Astrocyte of the spinal cord (primary cell): Measurements from ENCODE around the gene DVL2.

ENCODE experiments used
- DNase-seq: peaks from one replicate; pipeline ENCODE4 v3.0.0; 2011; ENCODE audit warnings: low read depth, low spot score
- H3K4me3 ChIP-seq: 2 replicates; pipeline ENCODE4 v1.5.1; 2011; ENCODE audit warnings: low read depth, mild to moderate bottlenecking, low read length, moderate library complexity
- in situ Hi-C: cut with HindIII; loops from 2 replicates; pipeline ENCODE4 v1.10.0; 2017; ENCODE audit warnings: low sequenced_read_pairs
- TF ChIP-seq, protein P1 (sequence below): IDR thresholded peaks from 2 replicates; pipeline ENCODE4 v1.5.1; 2012; ENCODE audit warnings: low read depth, mild to moderate bottlenecking, low read length, inconsistent platforms

DVL2 gene

DNA sequence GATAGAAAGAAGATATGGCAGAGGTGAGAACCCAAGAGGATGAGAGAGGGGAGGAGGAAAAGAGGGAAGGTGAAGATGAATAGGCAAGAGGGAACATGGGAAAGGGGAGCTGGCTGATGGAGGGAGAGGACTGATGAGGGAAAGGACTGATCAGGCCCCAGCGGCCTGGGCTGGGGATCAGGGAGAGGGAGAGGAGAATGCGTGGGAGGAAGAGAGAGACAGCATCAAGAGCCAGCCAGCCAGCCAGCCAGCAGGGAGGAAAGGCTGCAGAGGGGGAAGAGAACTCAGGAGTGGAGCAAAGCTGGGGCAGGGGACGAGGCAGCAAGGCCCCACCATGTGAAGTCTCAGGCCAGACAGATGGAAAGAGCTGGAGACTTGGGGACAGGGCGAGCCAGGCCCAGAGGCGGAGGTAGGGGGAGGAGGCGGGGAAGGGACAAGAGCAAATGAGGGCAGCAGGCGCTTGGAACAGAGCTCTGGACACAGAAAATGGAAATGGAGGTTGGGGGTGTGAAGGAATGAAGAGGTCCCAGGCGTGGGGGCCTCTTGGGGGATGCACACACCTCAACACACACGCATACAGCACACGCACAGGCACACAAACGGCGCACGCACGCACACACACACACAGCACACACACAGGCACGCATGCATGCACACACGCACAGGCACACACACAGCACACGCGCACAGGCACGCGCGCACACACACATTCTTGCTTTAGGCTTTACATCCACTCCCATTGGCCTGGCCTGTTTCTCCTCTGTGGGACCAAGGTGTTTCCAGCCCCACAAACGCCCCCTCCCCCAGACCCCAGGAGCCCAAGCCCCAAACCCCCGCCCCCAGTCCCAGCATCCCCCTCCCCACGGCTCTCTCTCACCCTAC, 27.0 kb downstream of the DVL2 start:
- in situ Hi-C loops, result no loop called here
- TF ChIP-seq, protein P1, sequence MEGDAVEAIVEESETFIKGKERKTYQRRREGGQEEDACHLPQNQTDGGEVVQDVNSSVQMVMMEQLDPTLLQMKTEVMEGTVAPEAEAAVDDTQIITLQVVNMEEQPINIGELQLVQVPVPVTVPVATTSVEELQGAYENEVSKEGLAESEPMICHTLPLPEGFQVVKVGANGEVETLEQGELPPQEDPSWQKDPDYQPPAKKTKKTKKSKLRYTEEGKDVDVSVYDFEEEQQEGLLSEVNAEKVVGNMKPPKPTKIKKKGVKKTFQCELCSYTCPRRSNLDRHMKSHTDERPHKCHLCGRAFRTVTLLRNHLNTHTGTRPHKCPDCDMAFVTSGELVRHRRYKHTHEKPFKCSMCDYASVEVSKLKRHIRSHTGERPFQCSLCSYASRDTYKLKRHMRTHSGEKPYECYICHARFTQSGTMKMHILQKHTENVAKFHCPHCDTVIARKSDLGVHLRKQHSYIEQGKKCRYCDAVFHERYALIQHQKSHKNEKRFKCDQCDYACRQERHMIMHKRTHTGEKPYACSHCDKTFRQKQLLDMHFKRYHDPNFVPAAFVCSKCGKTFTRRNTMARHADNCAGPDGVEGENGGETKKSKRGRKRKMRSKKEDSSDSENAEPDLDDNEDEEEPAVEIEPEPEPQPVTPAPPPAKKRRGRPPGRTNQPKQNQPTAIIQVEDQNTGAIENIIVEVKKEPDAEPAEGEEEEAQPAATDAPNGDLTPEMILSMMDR, result no peak
- H3K4me3 ChIP-seq, result no peak overlapping the region
- DNase-seq, result no peak

DNA sequence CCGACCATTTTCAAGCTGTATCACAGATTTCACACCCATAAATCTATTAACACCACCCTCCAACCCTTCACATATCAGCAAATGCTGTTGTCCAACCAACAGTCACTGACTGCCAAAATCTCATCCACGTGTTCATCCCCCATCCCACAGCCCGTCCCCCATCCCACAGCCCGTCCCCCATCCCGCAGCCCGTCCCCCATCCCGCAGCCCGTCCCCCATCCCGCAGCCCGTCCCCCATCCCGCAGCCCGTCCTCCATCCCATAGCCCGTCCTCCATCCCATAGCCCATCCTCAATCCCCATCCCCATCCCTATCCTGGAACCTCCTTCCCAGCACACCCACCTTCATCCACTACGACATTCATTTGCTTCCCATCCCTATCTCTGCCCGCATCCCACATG, 28.8 kb downstream of the DVL2 start:
- in situ Hi-C loops, result no loop called here
- TF ChIP-seq, protein P1, result no peak
- no peak for DNase-seq
- H3K4me3 ChIP-seq, result peak overlapping the region; percentile 36

DNA sequence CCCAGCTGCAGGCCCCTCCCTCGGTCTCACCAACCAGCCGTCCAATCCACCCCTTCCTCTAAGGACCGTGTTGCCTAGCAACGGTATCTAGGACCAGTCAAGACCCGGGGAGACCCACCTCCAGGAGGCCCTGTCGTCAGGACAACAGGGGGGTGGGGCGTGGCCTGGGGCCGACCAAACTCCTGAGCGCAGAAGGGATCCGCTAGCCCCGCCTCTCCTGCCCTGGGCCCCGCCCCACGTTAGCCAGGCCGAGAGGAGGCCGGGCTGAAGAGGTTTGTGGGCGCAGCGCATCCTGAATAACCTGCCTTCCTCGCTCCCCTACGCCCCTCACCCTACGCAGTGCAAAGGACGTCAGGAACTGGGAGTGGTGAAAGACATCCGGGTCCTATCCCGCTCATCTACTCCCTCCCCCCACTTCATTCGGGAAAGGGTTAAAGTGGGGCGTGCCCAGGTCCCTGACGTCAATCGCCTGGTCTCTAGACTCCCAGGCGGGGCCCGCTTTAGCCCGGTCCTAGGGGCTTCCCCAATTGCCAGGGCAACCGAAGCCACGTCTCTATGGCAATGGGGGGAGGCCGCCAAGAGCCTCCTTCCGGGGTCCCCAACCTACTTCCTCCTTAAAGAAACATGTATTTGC, 29.4 kb downstream of the DVL2 start:
- H3K4me3 ChIP-seq, result peak overlapping the region; percentile 36
- TF ChIP-seq, protein P1, result no peak
- peak; percentile 86 for DNase-seq
- in situ Hi-C loops, result no loop called here

DNA sequence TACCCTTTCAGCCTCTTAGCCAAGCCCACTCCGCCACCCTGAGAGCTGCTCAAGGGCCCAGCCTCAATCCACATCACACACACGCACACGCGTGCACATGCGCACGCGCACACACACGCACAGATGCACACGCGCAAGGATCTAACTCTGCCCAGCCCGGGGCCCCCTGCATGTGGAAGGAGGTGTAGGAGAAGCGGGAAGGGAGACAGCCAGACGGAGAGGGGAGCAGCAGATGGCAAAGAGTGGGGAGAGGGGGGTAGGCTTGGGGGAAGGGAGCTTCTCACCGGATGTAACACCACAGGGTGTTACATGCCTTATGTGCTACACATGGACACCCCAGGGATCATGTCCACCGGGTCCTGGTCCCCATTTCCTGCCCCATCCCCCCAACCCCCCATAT, 30.0 kb downstream of the DVL2 start:
- H3K4me3 ChIP-seq, result peak overlapping the region; percentile 36
- TF ChIP-seq, protein P1, result no peak
- in situ Hi-C loops, result no loop called here
- DNase-seq, result no peak

DNA sequence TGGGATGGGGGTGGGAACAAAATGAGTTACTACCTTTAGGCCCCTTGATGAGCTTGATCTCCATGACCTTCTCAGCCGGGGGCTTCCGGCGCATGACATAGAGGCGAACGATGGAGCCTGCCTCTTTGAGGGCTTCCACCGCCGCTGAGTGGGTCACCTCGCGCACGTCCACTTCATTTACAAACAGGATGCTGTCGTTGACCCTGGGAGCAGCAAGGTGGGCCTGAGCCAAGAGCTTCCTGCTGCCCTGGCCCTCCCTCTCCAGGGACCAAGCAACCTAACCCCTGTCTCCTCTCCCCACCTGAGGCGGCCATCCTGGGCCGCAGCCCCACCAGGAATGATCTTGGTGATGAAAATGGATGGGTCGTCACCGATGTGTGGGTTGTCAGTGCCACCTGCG, 30.9 kb downstream of the DVL2 start:
- no peak for DNase-seq
- in situ Hi-C loops, result no loop called here
- TF ChIP-seq, protein P1, result no peak
- H3K4me3 ChIP-seq, result no peak overlapping the region

DNA sequence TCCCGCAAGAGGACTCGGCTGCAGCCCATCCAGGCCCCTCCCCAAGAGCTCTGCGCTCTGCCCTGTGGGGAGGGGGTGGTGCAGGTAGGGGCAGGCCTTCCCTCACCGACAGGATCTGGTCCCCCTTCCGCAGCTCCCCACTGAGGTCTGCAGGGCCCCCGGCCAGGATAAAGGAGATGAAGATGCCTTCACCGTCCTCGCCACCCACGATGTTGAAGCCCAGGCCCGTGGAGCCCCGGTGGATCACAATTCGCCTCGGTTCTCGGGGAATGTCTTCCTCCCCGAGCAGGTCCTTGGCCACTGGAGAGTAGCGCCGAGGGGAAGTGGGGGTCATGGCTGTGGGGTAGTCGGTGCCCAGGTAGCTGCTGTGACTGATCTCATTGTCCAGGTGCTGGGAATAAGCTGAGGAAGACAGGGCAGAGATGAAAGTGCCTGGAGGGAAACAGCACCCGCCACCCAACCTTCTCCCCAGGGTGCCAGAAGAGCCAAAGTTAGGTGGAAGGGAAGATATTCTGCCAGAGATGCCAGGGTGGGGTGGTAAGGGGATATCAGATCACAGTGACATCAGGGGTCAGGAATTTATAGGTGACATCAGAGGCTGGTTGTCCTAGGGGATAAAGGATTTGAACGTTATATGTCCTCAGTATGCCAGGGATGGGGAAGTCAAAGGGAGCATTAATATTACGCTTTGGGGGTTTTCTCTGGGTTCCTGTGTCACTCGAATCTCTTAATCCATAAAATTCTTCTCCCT, 37.5 kb downstream of the DVL2 start:
- TF ChIP-seq, protein P1, result no peak
- in situ Hi-C loops, result no loop called here
- DNase-seq, result no peak
- no peak overlapping the region for H3K4me3 ChIP-seq
